GM18498 (cell line): ENCODE results near the gene SAAL1.

Experiments
- ATAC-seq: cut with Tn5 transposase; IDR thresholded peaks from one replicate; pipeline ENCODE4 v1.9.1; 2021; ENCODE audit warnings: mild to moderate bottlenecking, moderate library complexity; ENCODE audit not compliant: unreplicated experiment

SAAL1 gene

GRCh38 chr11:18088366-18088765 lies 17.5 kb downstream of the SAAL1 start:
- no peak for ATAC-seq

- no peak for ATAC-seq
These were observed 24.3 kb downstream of the SAAL1 start for GRCh38 chr11:18081551-18081950.

- ATAC-seq: no peak
These were observed 25.4 kb downstream of the SAAL1 start for GRCh38 chr11:18080451-18080850.

- no peak for ATAC-seq
These were observed 27.0 kb downstream of the SAAL1 start for GRCh38 chr11:18078909-18079308.

- ATAC-seq: no peak
These were observed 30.4 kb downstream of the SAAL1 start for GRCh38 chr11:18075444-18075843.

- no peak for ATAC-seq
These were observed 34.7 kb downstream of the SAAL1 start for GRCh38 chr11:18071098-18071705.

GRCh38 chr11:18067372-18067771 lies 38.5 kb downstream of the SAAL1 start:
- no peak for ATAC-seq

- no peak for ATAC-seq
These were observed 39.3 kb downstream of the SAAL1 start for GRCh38 chr11:18066626-18067025.

GRCh38 chr11:18065572-18065971 lies 40.3 kb downstream of the SAAL1 start:
- no peak for ATAC-seq

GRCh38 chr11:18064450-18065054 lies 41.3 kb downstream of the SAAL1 start:
- no peak for ATAC-seq

- ATAC-seq: no peak
These were observed 41.9 kb downstream of the SAAL1 start for GRCh38 chr11:18063862-18064434.

- no peak for ATAC-seq
These were observed 42.8 kb downstream of the SAAL1 start for GRCh38 chr11:18063125-18063524.

GRCh38 chr11:18061351-18061750 lies 44.5 kb downstream of the SAAL1 start:
- no peak for ATAC-seq

- ATAC-seq: no peak
These were observed 49.2 kb downstream of the SAAL1 start for GRCh38 chr11:18056561-18057181.

- no peak for ATAC-seq
These were observed 51.3 kb downstream of the SAAL1 start for GRCh38 chr11:18054511-18055103.

GRCh38 chr11:18050848-18051247 lies 55.0 kb downstream of the SAAL1 start:
- no peak for ATAC-seq

GRCh38 chr11:18046116-18046777 lies 59.6 kb downstream of the SAAL1 start, which contains the start of gene TPH1:
TPH1 (minus strand) TSS chr11:18046269; CDS start chr11:18040762, 5,507 bp downstream.
- ATAC-seq: no peak

- no peak for ATAC-seq
These were observed 69.4 kb downstream of the SAAL1 start for GRCh38 chr11:18036456-18036855.
